ENCODE results near the gene VWA5B1. TPM values are rescaled to one million over a fixed set of nuclear protein-coding genes. Genes with fewer than 3 reads are reported as not detected.

VWA5B1 gene
- total RNA-seq, 1 donor from 2014 or later: 0.10 TPM

- Mint-ChIP-seq H3K4me1 (ENCODE audit: low read depth, unreplicated experiment) (peaks cover 2% of the 10 kb centered on the region), H3K27me3 (ENCODE audit: unreplicated experiment) (peaks cover 14% of the 10 kb centered on the region), H3K9me3 (ENCODE audit: unreplicated experiment) (no peaks in the 10 kb centered on the region), H3K36me3 (ENCODE audit: unreplicated experiment) (no peaks in the 10 kb centered on the region), H3K27ac (ENCODE audit: unreplicated experiment) (no peak overlapping the region), H3K4me3 (ENCODE audit: unreplicated experiment) (no peak overlapping the region)
- no peak for TF ChIP-seq CTCF (IDR thresholded peaks at IDR 0.05; ENCODE audit: partially characterized antibody, unreplicated experiment)
- no peak for DNase-seq
These were observed 112.9 kb downstream of the VWA5B1 start for GRCh38 chr1:20403423-20404145.

- Mint-ChIP-seq H3K4me1 (ENCODE audit: low read depth, unreplicated experiment) (peaks cover 2% of the 10 kb centered on the region), H3K36me3 (ENCODE audit: unreplicated experiment) (no peaks in the 10 kb centered on the region), H3K9me3 (ENCODE audit: unreplicated experiment) (no peaks in the 10 kb centered on the region), H3K4me3 (ENCODE audit: unreplicated experiment) (no peak overlapping the region), H3K27me3 (ENCODE audit: unreplicated experiment) (peaks cover 9% of the 10 kb centered on the region), H3K27ac (ENCODE audit: unreplicated experiment) (no peak overlapping the region)
- no peak for TF ChIP-seq CTCF (IDR thresholded peaks at IDR 0.05; ENCODE audit: partially characterized antibody, unreplicated experiment)
- no peak for DNase-seq
These were observed 113.8 kb downstream of the VWA5B1 start for GRCh38 chr1:20404466-20404865.

Other genes with a start within 250 kb of the VWA5B1 start
- gene PLA2G5, start 220.7 kb upstream of the VWA5B1 start, total RNA-seq (ENCODE audit: unreplicated experiment): not detected
- gene PLA2G2D, start 171.3 kb upstream of the VWA5B1 start, total RNA-seq (ENCODE audit: unreplicated experiment): not detected
- not detected for gene PLA2G2F, start 151.6 kb upstream of the VWA5B1 start, total RNA-seq (ENCODE audit: unreplicated experiment)
- 0.49 TPM for gene UBXN10, start 104.8 kb upstream of the VWA5B1 start, total RNA-seq (ENCODE audit: unreplicated experiment)
- gene PLA2G2C, start 104.4 kb upstream of the VWA5B1 start, total RNA-seq (ENCODE audit: unreplicated experiment): not detected
- 120 TPM for gene CAMK2N1, start 195.3 kb downstream of the VWA5B1 start, total RNA-seq (ENCODE audit: unreplicated experiment)
- 32.4 TPM for gene MUL1, start 217.3 kb downstream of the VWA5B1 start, total RNA-seq (ENCODE audit: unreplicated experiment)